Calu3 (cell line): ENCODE results near the gene MTREX. TPM values are rescaled to one million over a fixed set of nuclear protein-coding genes. Genes with fewer than 3 reads are reported as not detected.

Source experiments
- BruUV-seq: library from RNA; stranded (reverse); fragments of 400-500 nt; replicated peaks from 2 replicates; lab custom pipeline; 2021; lab: Mats Ljungman, UMichigan
- CTCF ChIA-PET: fragments of 300-600 bp; sonication (Branson Sonifier 250); formaldehyde crosslinking; loops from one replicate; lab custom pipeline; 2022; ENCODE audit warnings: antibody characterized with exemption; lab: Charles Lee
- DNase-seq: peaks from one replicate; pipeline ENCODE4 v3.0.0; 2022
- H3K27ac Mint-ChIP-seq: one replicate; pipeline ENCODE4 v1.8.0; 2022; ENCODE audit warnings: mixed read lengths; ENCODE audit not compliant: unreplicated experiment
- H3K27me3 Mint-ChIP-seq: one replicate; pipeline ENCODE4 v1.8.0; 2022; ENCODE audit warnings: mixed read lengths; ENCODE audit not compliant: unreplicated experiment
- H3K36me3 Mint-ChIP-seq: one replicate; pipeline ENCODE4 v1.8.0; 2022; ENCODE audit warnings: mild to moderate bottlenecking, moderate library complexity, mixed read lengths; ENCODE audit not compliant: insufficient read depth, unreplicated experiment
- H3K4me1 Mint-ChIP-seq: one replicate; pipeline ENCODE4 v1.8.0; 2022; ENCODE audit warnings: mild to moderate bottlenecking, low read depth, mixed read lengths; ENCODE audit not compliant: unreplicated experiment
- H3K4me3 Mint-ChIP-seq: one replicate; pipeline ENCODE4 v1.8.0; 2022; ENCODE audit warnings: mild to moderate bottlenecking, low read depth, moderate library complexity, mixed read lengths; ENCODE audit not compliant: unreplicated experiment
- H3K9me3 Mint-ChIP-seq: one replicate; pipeline ENCODE4 v1.8.0; 2022; ENCODE audit warnings: low read depth, mixed read lengths; ENCODE audit not compliant: unreplicated experiment
- CTCF ChIP-seq: fragments of 200-600 bp; IDR thresholded peaks from one replicate; pipeline ENCODE4 v1.8.0; 2022; ENCODE audit warnings: antibody characterized with exemption; ENCODE audit not compliant: unreplicated experiment
- intact Hi-C: fragments of 100-400 bp; cut with micrococcal nuclease; formaldehyde crosslinking; loops from one replicate; pipeline ENCODE4 v1.10.0; 2022; ENCODE audit not compliant: unreplicated experiment
- total RNA-seq: library from RNA; stranded (reverse); gene quantifications from 2 replicates; pipeline ENCODE4 v1.2.3, GENCODE V29; 2022

MTREX gene
- total RNA-seq, 1 experiment from 2014 or later: 73.9 TPM

GRCh38 chr5:55363856-55364255, 56.1 kb downstream of the MTREX start:
- Mint-ChIP-seq H3K4me3 (peak overlapping the region; percentile 42), H3K4me1 (peaks cover 23% of the 10 kb centered on the region), H3K27me3 (no peaks in the 10 kb centered on the region), H3K9me3 (no peaks in the 10 kb centered on the region), H3K27ac (peak overlapping the region; percentile 32), H3K36me3 (peaks cover 23% of the 10 kb centered on the region)
- no TSS peak for BruUV-seq
- CTCF ChIA-PET: no interaction called here
- TF ChIP-seq CTCF: no peak
- intact Hi-C loops: no loop called here
- DNase-seq: no peak

- CTCF ChIA-PET: no interaction called here
- H3K9me3 Mint-ChIP-seq: no peaks in the 10 kb centered on the region
- TF ChIP-seq CTCF: no peak
- no peak for DNase-seq
- H3K4me1 Mint-ChIP-seq: peaks cover 23% of the 10 kb centered on the region
- peak overlapping the region; percentile 32 for H3K27ac Mint-ChIP-seq
- H3K27me3 Mint-ChIP-seq: no peaks in the 10 kb centered on the region
- peaks cover 22% of the 10 kb centered on the region for H3K36me3 Mint-ChIP-seq
- H3K4me3 Mint-ChIP-seq: peak overlapping the region; percentile 42
- BruUV-seq: no TSS peak
- intact Hi-C loops: no loop called here
These were observed 56.8 kb downstream of the MTREX start for GRCh38 chr5:55364537-55365055.

GRCh38 chr5:55370291-55370925, 62.6 kb downstream of the MTREX start:
- CTCF ChIA-PET: no interaction called here
- Mint-ChIP-seq H3K27me3 (no peaks in the 10 kb centered on the region), H3K9me3 (peaks cover 7% of the 10 kb centered on the region), H3K27ac (peak overlapping the region; percentile 72), H3K4me1 (peaks cover 12% of the 10 kb centered on the region), H3K4me3 (no peak overlapping the region), H3K36me3 (peaks cover 25% of the 10 kb centered on the region)
- no TSS peak for BruUV-seq
- no peak for TF ChIP-seq CTCF
- no peak for DNase-seq
- intact Hi-C loops: no loop called here

- CTCF ChIA-PET: no interaction called here
- Mint-ChIP-seq H3K36me3 (peaks cover 25% of the 10 kb centered on the region), H3K9me3 (peaks cover 9% of the 10 kb centered on the region), H3K4me3 (no peak overlapping the region), H3K27me3 (no peaks in the 10 kb centered on the region), H3K27ac (peak overlapping the region; percentile 72), H3K4me1 (peaks cover 12% of the 10 kb centered on the region)
- intact Hi-C loops: no loop called here
- BruUV-seq: no TSS peak
- no peak for DNase-seq
- no peak for TF ChIP-seq CTCF
These were observed 63.4 kb downstream of the MTREX start for GRCh38 chr5:55371145-55371544.
